ENCODE data around the gene IL17RB. TPM values are rescaled to one million over a fixed set of nuclear protein-coding genes. Genes with fewer than 3 reads are reported as not detected.

The IL17RB gene
- total and polyA plus RNA-seq, 5 donors from 2014 or later: 2.5 to 5.1 (median 3.6) TPM

GRCh38 chr3:53803816-53804695 is 42.3 kb upstream of the IL17RB start:
- Mint-ChIP-seq H3K4me1 (no peaks in the 10 kb centered on the region), H3K9me3 (no peaks in the 10 kb centered on the region), H3K27me3 (peaks cover 11% of the 10 kb centered on the region), H3K27ac (no peak overlapping the region), H3K4me3 (no peak overlapping the region), H3K36me3 (no peaks in the 10 kb centered on the region)
- Histone ChIP-seq H3K36me3 (ENCODE audit: control insufficient read depth, insufficient read depth, low read length) (no peaks in the 10 kb centered on the region), H3K27me3 (ENCODE audit: control insufficient read depth, insufficient read depth, low read length) (no peaks in the 10 kb centered on the region), H3K4me3 (ENCODE audit: low read depth, low read length) (no peak overlapping the region), H3K4me1 (ENCODE audit: control insufficient read depth, insufficient read depth, low read length, poor library complexity, severe bottlenecking) (no peaks in the 10 kb centered on the region), H3K9me3 (ENCODE audit: control insufficient read depth in 2 of 2, low read length in 2 of 2) (no peaks in the 10 kb centered on the region), H3K27ac (ENCODE audit: insufficient read depth, low read length, poor library complexity, severe bottlenecking) (no peak overlapping the region)
- DNase-seq (no peak), ATAC-seq (ENCODE audit: low read depth in 2 of 2) (no peak)

- no peaks in the 10 kb centered on the region for H3K9me3 ChIP-seq (ENCODE audit: control insufficient read depth in 2 of 2, low read length in 2 of 2)
- H3K27ac ChIP-seq (ENCODE audit: insufficient read depth, low read length, poor library complexity, severe bottlenecking): no peak overlapping the region
- no peaks in the 10 kb centered on the region for H3K27me3 ChIP-seq (ENCODE audit: control insufficient read depth, insufficient read depth, low read length)
- no peak overlapping the region for H3K27ac Mint-ChIP-seq
- peaks cover 11% of the 10 kb centered on the region for H3K27me3 Mint-ChIP-seq
- ATAC-seq (ENCODE audit: low read depth in 2 of 2) (no peak), DNase-seq (no peak)
- no peaks in the 10 kb centered on the region for H3K4me1 Mint-ChIP-seq
- H3K36me3 ChIP-seq (ENCODE audit: control insufficient read depth, insufficient read depth, low read length): no peaks in the 10 kb centered on the region
- no peaks in the 10 kb centered on the region for H3K9me3 Mint-ChIP-seq
- no peak overlapping the region for H3K4me3 Mint-ChIP-seq
- no peak overlapping the region for H3K4me3 ChIP-seq (ENCODE audit: low read depth, low read length)
- H3K36me3 Mint-ChIP-seq: no peaks in the 10 kb centered on the region
- no peaks in the 10 kb centered on the region for H3K4me1 ChIP-seq (ENCODE audit: control insufficient read depth, insufficient read depth, low read length, poor library complexity, severe bottlenecking)
Measured at GRCh38 chr3:53804697-53805462, 41.5 kb upstream of the IL17RB start.

- ATAC-seq (ENCODE audit: low read depth in 2 of 2): no peak
- no peaks in the 10 kb centered on the region for H3K4me1 Mint-ChIP-seq
Measured at GRCh38 chr3:53805463-53806159, 40.8 kb upstream of the IL17RB start.

GRCh38 chr3:53806182-53807116 is 39.9 kb upstream of the IL17RB start:
- no peak overlapping the region for H3K27ac Mint-ChIP-seq
- Histone ChIP-seq H3K36me3 (ENCODE audit: control insufficient read depth, insufficient read depth, low read length) (no peaks in the 10 kb centered on the region), H3K4me3 (ENCODE audit: low read depth, low read length) (no peak overlapping the region), H3K9me3 (ENCODE audit: control insufficient read depth in 2 of 2, low read length in 2 of 2) (no peaks in the 10 kb centered on the region), H3K27me3 (ENCODE audit: control insufficient read depth, insufficient read depth, low read length) (no peaks in the 10 kb centered on the region), H3K4me1 (ENCODE audit: control insufficient read depth, insufficient read depth, low read length, poor library complexity, severe bottlenecking) (no peaks in the 10 kb centered on the region), H3K27ac (ENCODE audit: insufficient read depth, low read length, poor library complexity, severe bottlenecking) (no peak overlapping the region)
- DNase-seq (no peak), ATAC-seq (ENCODE audit: low read depth in 2 of 2) (no peak)
- H3K36me3 Mint-ChIP-seq: no peaks in the 10 kb centered on the region
- H3K9me3 Mint-ChIP-seq: no peaks in the 10 kb centered on the region
- H3K4me3 Mint-ChIP-seq: no peak overlapping the region
- no peaks in the 10 kb centered on the region for H3K4me1 Mint-ChIP-seq
- peaks cover 11% of the 10 kb centered on the region for H3K27me3 Mint-ChIP-seq

More at GRCh38 chr3:53805463-53806159, 40.8 kb upstream of the IL17RB start:
- no peak overlapping the region for H3K27ac ChIP-seq (ENCODE audit: insufficient read depth, low read length, poor library complexity, severe bottlenecking)
- no peaks in the 10 kb centered on the region for H3K4me1 ChIP-seq (ENCODE audit: control insufficient read depth, insufficient read depth, low read length, poor library complexity, severe bottlenecking)
- H3K9me3 Mint-ChIP-seq: no peaks in the 10 kb centered on the region
- H3K4me3 ChIP-seq (ENCODE audit: low read depth, low read length): no peak overlapping the region
- no peak overlapping the region for H3K27ac Mint-ChIP-seq
- DNase-seq: no peak
- H3K27me3 Mint-ChIP-seq: peaks cover 11% of the 10 kb centered on the region
- H3K4me3 Mint-ChIP-seq: no peak overlapping the region
- no peaks in the 10 kb centered on the region for H3K36me3 Mint-ChIP-seq
- H3K27me3 ChIP-seq (ENCODE audit: control insufficient read depth, insufficient read depth, low read length): no peaks in the 10 kb centered on the region
- no peaks in the 10 kb centered on the region for H3K9me3 ChIP-seq (ENCODE audit: control insufficient read depth in 2 of 2, low read length in 2 of 2)
- no peaks in the 10 kb centered on the region for H3K36me3 ChIP-seq (ENCODE audit: control insufficient read depth, insufficient read depth, low read length)

- Mint-ChIP-seq H3K4me1 (no peaks in the 10 kb centered on the region), H3K27ac (no peak overlapping the region), H3K27me3 (peaks cover 9% of the 10 kb centered on the region), H3K9me3 (no peaks in the 10 kb centered on the region), H3K36me3 (no peaks in the 10 kb centered on the region), H3K4me3 (no peak overlapping the region)
- ATAC-seq (ENCODE audit: low read depth in 2 of 2) (no peak), DNase-seq (no peak)
- Histone ChIP-seq H3K4me1 (ENCODE audit: control insufficient read depth, insufficient read depth, low read length, poor library complexity, severe bottlenecking) (no peaks in the 10 kb centered on the region), H3K4me3 (ENCODE audit: low read depth, low read length) (no peak overlapping the region), H3K36me3 (ENCODE audit: control insufficient read depth, insufficient read depth, low read length) (no peaks in the 10 kb centered on the region), H3K9me3 (ENCODE audit: control insufficient read depth in 2 of 2, low read length in 2 of 2) (no peaks in the 10 kb centered on the region), H3K27ac (ENCODE audit: insufficient read depth, low read length, poor library complexity, severe bottlenecking) (no peak overlapping the region), H3K27me3 (ENCODE audit: control insufficient read depth, insufficient read depth, low read length) (no peaks in the 10 kb centered on the region)
Measured at GRCh38 chr3:53807117-53807810, 39.1 kb upstream of the IL17RB start.

GRCh38 chr3:53808496-53808895 is 37.9 kb upstream of the IL17RB start:
- no peaks in the 10 kb centered on the region for H3K36me3 Mint-ChIP-seq
- H3K4me3 Mint-ChIP-seq: no peak overlapping the region
- ATAC-seq (ENCODE audit: low read depth in 2 of 2): no peak
- DNase-seq: no peak
- no peak overlapping the region for H3K4me3 ChIP-seq (ENCODE audit: low read depth, low read length)
- H3K9me3 ChIP-seq (ENCODE audit: control insufficient read depth in 2 of 2, low read length in 2 of 2): no peaks in the 10 kb centered on the region
- no peak overlapping the region for H3K27ac ChIP-seq (ENCODE audit: insufficient read depth, low read length, poor library complexity, severe bottlenecking)
- no peaks in the 10 kb centered on the region for H3K4me1 Mint-ChIP-seq
- no peaks in the 10 kb centered on the region for H3K9me3 Mint-ChIP-seq
- H3K27me3 ChIP-seq (ENCODE audit: control insufficient read depth, insufficient read depth, low read length): no peaks in the 10 kb centered on the region
- H3K27ac Mint-ChIP-seq: no peak overlapping the region
- H3K4me1 ChIP-seq (ENCODE audit: control insufficient read depth, insufficient read depth, low read length, poor library complexity, severe bottlenecking): no peaks in the 10 kb centered on the region
- no peaks in the 10 kb centered on the region for H3K36me3 ChIP-seq (ENCODE audit: control insufficient read depth, insufficient read depth, low read length)
- H3K27me3 Mint-ChIP-seq: peaks cover 7% of the 10 kb centered on the region
